Ovary (tissue), 3 donors: Measurements from ENCODE around the gene AP4S1.

Experiments used
- CTCF ChIP-seq, 3 donors: fragments of 450-650 bp in 2 of 3; fragments of 200-600 bp in 1 of 3; IDR thresholded peaks; one replicate each; pipeline versions ENCODE4 v1.5.1 to v1.8.0; 2016 to 2022; ENCODE audit warnings: antibody characterized with exemption in 3 of 3, mild to moderate bottlenecking in 1 of 3
- EP300 ChIP-seq: sonication (generic); formaldehyde crosslinking; IDR thresholded peaks from one replicate; pipeline ENCODE4 v1.6.1; 2017; ENCODE audit warnings: antibody characterized with exemption
- POLR2A ChIP-seq: fragments of 450-650 bp; IDR thresholded peaks from one replicate; pipeline ENCODE4 v1.6.1; 2017; ENCODE audit warnings: antibody characterized with exemption, mild to moderate bottlenecking, moderate library complexity
- donor health status: DM: no; HTN: no; CAD: no.

GRCh38 chr14:31097081-31097480 lies 71.6 kb downstream of the AP4S1 start:
- TF ChIP-seq EP300 = no peak
- TF ChIP-seq CTCF (IDR thresholded peaks at IDR 0.05) = no peak
- TF ChIP-seq POLR2A = no peak
